HepG2 (cell line): ENCODE results near the gene MDH1. TPM values are rescaled to one million over a fixed set of nuclear protein-coding genes. Genes with fewer than 3 reads are reported as not detected.

Experiments used
- ATAC-seq: fragments of 200-7000 bp; cut with Tn5 transposase; 3 replicates; pipeline ENCODE4 v1.9.1; 2020; ENCODE audit warnings: mild to moderate bottlenecking, moderate library complexity
- BruUV-seq: library from RNA; stranded (reverse); fragments of 400-500 nt; replicated peaks from 2 replicates; lab custom pipeline; 2021; lab: Mats Ljungman, UMichigan
- CTCF ChIA-PET: fragments of 300-600 bp; formaldehyde crosslinking; extraction: SDS; loops from one replicate; lab custom pipeline; 2021; ENCODE audit warnings: low total read pairs, inconsistent platforms, low intra/inter-chr PET ratio; lab: Yijun Ruan, JAX
- POLR2A ChIA-PET: fragments of 350-600 bp; sonication (Branson Sonifier 250); formaldehyde crosslinking; loops from one replicate; lab custom pipeline; 2020; ENCODE audit warnings: antibody characterized with exemption, inconsistent platforms; lab: Yijun Ruan, JAX
- DNase-seq: peaks from one replicate; pipeline ENCODE4 v3.0.0-alpha.2; 2015; ENCODE audit warnings: low spot score
- FAIRE-seq: peaks from 3 replicates; lab custom pipeline; 2011; peaks lifted over from hg19 to GRCh38; lab: Jason Lieb, UNC
- H2AFZ ChIP-seq: one replicate; pipeline ENCODE4 v1.6.1; 2011; ENCODE audit warnings: low read length, inconsistent platforms
- H3K27ac ChIP-seq: fragments of 300-600 bp; 3 replicates; pipeline ENCODE4 v1.8.0; 2011; ENCODE audit warnings: mixed run types, mild to moderate bottlenecking, mixed read lengths, low read length, inconsistent platforms; ENCODE audit not compliant: insufficient read depth; ENCODE audit errors: extremely low read length
- H3K27me3 ChIP-seq, 2 experiments: fragments of 200-600 bp in 1 of 2; 2 replicates in 1 of 2; 3 replicates in 1 of 2; pipeline versions ENCODE4 v1.6.0 to v1.8.0; 2011; ENCODE audit warnings: low read length in 2 of 2, mild to moderate bottlenecking in 2 of 2, moderate library complexity in 2 of 2, inconsistent platforms in 1 of 2; ENCODE audit not compliant: insufficient read depth in 2 of 2, control insufficient read depth in 1 of 2
- H3K36me3 ChIP-seq, 2 experiments: fragments of 200-600 bp in 1 of 2; replicated peaks in 1 of 2; 2 replicates in 1 of 2; 3 replicates in 1 of 2; pipeline versions ENCODE4 v1.5.1 to v1.8.0; 2011; ENCODE audit warnings: low read length in 2 of 2, inconsistent platforms in 1 of 2; ENCODE audit not compliant: insufficient read depth in 2 of 2, control insufficient read depth in 1 of 2
- H3K4me1 ChIP-seq: 2 replicates; pipeline ENCODE4 v1.5.1; 2012; ENCODE audit warnings: low read length, inconsistent platforms; ENCODE audit not compliant: insufficient read depth
- H3K4me2 ChIP-seq: 2 replicates; pipeline ENCODE4 v1.6.0; 2011; ENCODE audit warnings: low read depth, low read length, inconsistent platforms
- H3K4me3 ChIP-seq, 3 experiments: fragments of 200-600 bp in 1 of 3; sonication (generic), shearing (Covaris generic) in 1 of 3; replicated peaks in 1 of 3; 2 replicates each; pipeline ENCODE4 v1.5.1; 2011 to 2016; ENCODE audit warnings: low read length in 3 of 3, inconsistent platforms in 2 of 3, low read depth in 2 of 3, mild to moderate bottlenecking in 2 of 3, control low read depth in 1 of 3, mixed read lengths in 1 of 3; ENCODE audit not compliant: insufficient read depth in 1 of 3
- H3K79me2 ChIP-seq: one replicate; pipeline ENCODE4 v1.6.1; 2011; ENCODE audit warnings: low read length, inconsistent platforms; ENCODE audit not compliant: insufficient read depth
- H3K9ac ChIP-seq: 2 replicates; pipeline ENCODE4 v1.6.0; 2011; ENCODE audit warnings: mild to moderate bottlenecking, low read depth, low read length, inconsistent platforms; ENCODE audit not compliant: insufficient read depth
- H3K9me3 ChIP-seq: 2 replicates; pipeline ENCODE4 v1.5.1; 2012; ENCODE audit warnings: mild to moderate bottlenecking, low read length
- H4K20me1 ChIP-seq: 2 replicates; pipeline ENCODE4 v1.6.0; 2011; ENCODE audit warnings: inconsistent platforms, mild to moderate bottlenecking, low read length, moderate library complexity; ENCODE audit not compliant: insufficient read depth
- DMAP1 ChIP-seq: IDR thresholded peaks from 2 replicates; pipeline ENCODE4 v1.6.1; 2016
- FOXA1 ChIP-seq, 2 experiments: fragments of 450-650 bp in 1 of 2; sonication (generic) in 1 of 2; formaldehyde crosslinking in 1 of 2; IDR thresholded peaks; 2 replicates each; pipeline versions ENCODE4 v1.4.0 to v1.6.1; 2016 to 2020; ENCODE audit warnings: missing genetic modification reagents in 1 of 2
- FOXJ3 ChIP-seq: sonication (generic); formaldehyde crosslinking; IDR thresholded peaks from 2 replicates; pipeline ENCODE4 v1.4.0; 2020; ENCODE audit warnings: missing genetic modification reagents, mild to moderate bottlenecking, borderline replicate concordance
- NCOA5 ChIP-seq: sonication (generic); formaldehyde crosslinking; IDR thresholded peaks from 2 replicates; pipeline ENCODE4 v1.4.0; 2020; ENCODE audit warnings: missing genetic modification reagents
- NPAS2 ChIP-seq: sonication (generic); formaldehyde crosslinking; IDR thresholded peaks from 2 replicates; pipeline ENCODE4 v1.8.0; 2022; ENCODE audit warnings: mild to moderate bottlenecking, missing genetic modification reagents, borderline replicate concordance
- POLR2A ChIP-seq, 2 experiments: IDR thresholded peaks; 2 replicates each; pipeline ENCODE4 v1.6.1; 2011; ENCODE audit warnings: low read depth in 2 of 2, low read length in 2 of 2, mild to moderate bottlenecking in 1 of 2, moderate library complexity in 1 of 2; ENCODE audit not compliant: insufficient read depth in 1 of 2
- PRDM10 ChIP-seq: sonication (generic); formaldehyde crosslinking; IDR thresholded peaks from 2 replicates; pipeline ENCODE4 v1.4.0; 2020; ENCODE audit warnings: low read depth, missing genetic modification reagents
- ZBTB21 ChIP-seq: sonication (generic); formaldehyde crosslinking; IDR thresholded peaks from 2 replicates; pipeline ENCODE4 v1.4.0; 2020; ENCODE audit warnings: missing genetic modification reagents
- ZBTB3 ChIP-seq: sonication (generic); formaldehyde crosslinking; IDR thresholded peaks from 2 replicates; pipeline ENCODE4 v1.4.0; 2020; ENCODE audit warnings: low read depth, mild to moderate bottlenecking, moderate library complexity, missing genetic modification reagents, borderline replicate concordance
- ZBTB4 ChIP-seq: sonication (generic); formaldehyde crosslinking; IDR thresholded peaks from 2 replicates; pipeline ENCODE4 v1.4.0; 2020; ENCODE audit warnings: missing genetic modification reagents, mild to moderate bottlenecking, borderline replicate concordance
- ZBTB42 ChIP-seq: sonication (generic); formaldehyde crosslinking; IDR thresholded peaks from 2 replicates; pipeline ENCODE4 v1.5.0; 2020; ENCODE audit warnings: mild to moderate bottlenecking, missing genetic modification reagents
- ZC3H13 ChIP-seq: sonication (generic); formaldehyde crosslinking; IDR thresholded peaks from 2 replicates; pipeline ENCODE4 v1.8.1; 2023; ENCODE audit warnings: mild to moderate bottlenecking, missing genetic modification reagents, moderate library complexity
- ZNF121 ChIP-seq: sonication (generic); formaldehyde crosslinking; IDR thresholded peaks from 2 replicates; pipeline ENCODE4 v1.5.0; 2020; ENCODE audit warnings: mild to moderate bottlenecking, missing genetic modification reagents
- ZNF180 ChIP-seq: sonication (generic); formaldehyde crosslinking; IDR thresholded peaks from 2 replicates; pipeline ENCODE4 v1.4.0; 2020; ENCODE audit warnings: low read depth, missing genetic modification reagents, borderline replicate concordance
- ZNF276 ChIP-seq: sonication (generic); formaldehyde crosslinking; IDR thresholded peaks from 2 replicates; pipeline ENCODE4 v1.4.0; 2020; ENCODE audit warnings: mild to moderate bottlenecking, low read depth, missing genetic modification reagents
- ZNF382 ChIP-seq: sonication (generic); formaldehyde crosslinking; IDR thresholded peaks from 2 replicates; pipeline ENCODE4 v1.5.0; 2020; ENCODE audit warnings: missing genetic modification reagents, mild to moderate bottlenecking, borderline replicate concordance
- ZNF451 ChIP-seq: sonication (generic); formaldehyde crosslinking; IDR thresholded peaks from 2 replicates; pipeline ENCODE4 v1.5.0; 2020; ENCODE audit warnings: mild to moderate bottlenecking, missing genetic modification reagents
- whole genome bisulfite sequencing: methylation state at CpG from one replicate; pipeline ENCODE4 v1.1.6; 2017; ENCODE audit warnings: low lambda C conversion rate; 5-methylcytosine and 5-hydroxymethylcytosine counted together
- in situ Hi-C: cut with HindIII; loops from 2 replicates; pipeline ENCODE4 v1.10.0; 2017; ENCODE audit warnings: low pct_unique_long_range_greater_than_20kb; ENCODE audit not compliant: extremely low pct_ligation_motif_present
- intact Hi-C: fragments of 100-400 bp; cut with micrococcal nuclease; formaldehyde crosslinking; loops from one replicate; pipeline ENCODE4 v1.10.0; 2022; ENCODE audit not compliant: unreplicated experiment
- polyA plus RNA-seq, 8 experiments: library from polyadenylated mRNA; depleted of rRNA in 3 of 8; stranded (reverse) in 7 of 8; unstranded in 1 of 8; fragments of >200 nt; fragmentation: Illumina TruSeq in 4 of 8; extraction: Trizol in 4 of 8; gene quantifications; 2 replicates each; pipeline versions ENCODE4 v1.2.1 to v1.2.3, GENCODE V29; 2011 to 2016; ENCODE audit warnings: low read depth in 4 of 8, missing spikeins in 1 of 8, mixed read lengths in 1 of 8; ENCODE audit not compliant: insufficient read depth in 1 of 8
- total RNA-seq, 5 experiments: library from RNA; depleted of rRNA; stranded (reverse); fragments of >200 nt; fragmentation: Illumina TruSeq; extraction: Trizol; gene quantifications; 2 replicates each; pipeline ENCODE4 v1.2.3, GENCODE V29; 2016; ENCODE audit warnings: low read depth in 1 of 5

The MDH1 gene
- total and polyA plus RNA-seq, 2 of the 13 experiments (the other 11 are each of a cell fraction or from before 2014, with no cell fraction given) = 293 to 415 TPM

- no TSS peak for BruUV-seq
- Histone ChIP-seq H3K79me2 (peaks cover 7% of the 10 kb centered on the region), H4K20me1 (no peaks in the 10 kb centered on the region; the same call in 1 of the 2 replicates), H3K27me3 (no peaks in the 10 kb centered on the region), H3K9ac (no peak overlapping the region), H3K27ac (no peak overlapping the region), H2AFZ (no peak overlapping the region), H3K9me3 (no peaks in the 10 kb centered on the region), H3K4me2 (no peak overlapping the region), H3K4me1 (peaks cover 17% of the 10 kb centered on the region), H3K36me3 (peaks cover 19 to 71% of the 10 kb centered on the region in 2 experiments), H3K4me3 (no peak overlapping the region)
- intact Hi-C loops = no loop called here
- in situ Hi-C loops = no loop called here
- no peak for ATAC-seq
- 95% methylated on average over 1 of the region's 1 CpG for WGBS
- POLR2A ChIA-PET = no interaction called here
- CTCF ChIA-PET = no interaction called here
- no peak for DNase-seq
- FAIRE-seq = no peak
- TF ChIP-seq ZNF121 (CRISPR knock-in tag) = no peak
- no peak for TF ChIP-seq ZC3H13 (CRISPR knock-in tag)
- TF ChIP-seq NPAS2 (CRISPR knock-in tag) = no peak
- no peak for TF ChIP-seq ZNF451 (CRISPR knock-in tag)
- TF ChIP-seq ZBTB4 (CRISPR knock-in tag) = no peak
- no peak for TF ChIP-seq ZBTB21 (CRISPR knock-in tag)
- TF ChIP-seq ZNF276 (CRISPR knock-in tag) = no peak
- no peak for TF ChIP-seq PRDM10
- no peak for TF ChIP-seq ZNF180 (CRISPR knock-in tag)
- TF ChIP-seq ZNF382 = no peak
- TF ChIP-seq FOXJ3 (CRISPR knock-in tag) = no peak
- TF ChIP-seq DMAP1 (CRISPR knock-in tag) = no peak
- no peak for TF ChIP-seq NCOA5 (CRISPR knock-in tag)
- TF ChIP-seq ZBTB42 (CRISPR knock-in tag) = no peak
- TF ChIP-seq POLR2A (IDR thresholded peaks at IDR 0.05; ENCODE audit: insufficient read depth in 1 of 2, low read depth in 2 of 2, low read length in 2 of 2) = no peak
- no peak for TF ChIP-seq ZBTB3 (CRISPR knock-in tag)
- TF ChIP-seq FOXA1 (IDR thresholded peaks at IDR 0.05) = no peak
- TF ChIP-seq FOXA1 (CRISPR knock-in tag; IDR thresholded peaks at IDR 0.05) = no peak
Observed at GRCh38 chr2:63600881-63601460, 12.2 kb downstream of the MDH1 start.
